Panc1 (cell line): ENCODE results near the gene SLC25A30. TPM values are rescaled to one million over a fixed set of nuclear protein-coding genes. Genes with fewer than 3 reads are reported as not detected.
"Not testable (repeated sequence)": the region's sequence is repeated elsewhere in the genome, so short reads cannot be mapped to it uniquely, and the experiment has no call there.

ENCODE experiments used
- ATAC-seq: fragments of 200-7000 bp; cut with Tn5 transposase; 2 replicates; pipeline ENCODE4 v1.9.1; 2020; ENCODE audit warnings: mild to moderate bottlenecking, moderate library complexity
- BruUV-seq: library from RNA; stranded (reverse); fragments of 400-500 nt; replicated peaks from 2 replicates; lab custom pipeline; 2021; lab: Mats Ljungman, UMichigan
- CTCF ChIA-PET: fragments of 300-600 bp; sonication (Branson Sonifier 250); formaldehyde crosslinking; loops from one replicate; lab custom pipeline; 2022; ENCODE audit warnings: antibody characterized with exemption; lab: Charles Lee
- POLR2A ChIA-PET: fragments of 300-600 bp; sonication (Branson Sonifier 250); formaldehyde crosslinking; loops from one replicate; lab custom pipeline; 2022; ENCODE audit warnings: antibody characterized with exemption; lab: Charles Lee
- DNase-seq: peaks from one replicate; pipeline ENCODE4 v3.0.0-alpha.2; 2010; ENCODE audit warnings: low read depth, low spot score
- H3K27ac ChIP-seq: 2 replicates; pipeline ENCODE4 v1.5.1; 2011; ENCODE audit warnings: mild to moderate bottlenecking, low read length, inconsistent platforms
- H3K27me3 ChIP-seq: fragments of 200-500 bp; sonication (Bioruptor generic); 2 replicates; pipeline ENCODE4 v1.6.0; 2014; ENCODE audit warnings: low read length, inconsistent platforms; ENCODE audit not compliant: control insufficient read depth, insufficient read depth
- H3K36me3 ChIP-seq: fragments of 200-500 bp; sonication (Bioruptor generic); 2 replicates; pipeline ENCODE4 v1.5.1; 2014; ENCODE audit warnings: inconsistent platforms, mild to moderate bottlenecking, low read length, moderate library complexity; ENCODE audit not compliant: control insufficient read depth, insufficient read depth
- H3K4me1 ChIP-seq: 2 replicates; pipeline ENCODE4 v1.5.1; 2011; ENCODE audit warnings: inconsistent platforms, mild to moderate bottlenecking, low read length, moderate library complexity; ENCODE audit not compliant: control insufficient read depth, insufficient read depth
- H3K4me3 ChIP-seq, 2 experiments: 2 replicates each; pipeline ENCODE4 v1.5.1; 2011 to 2012; ENCODE audit warnings: low read depth in 2 of 2, low read length in 2 of 2, mild to moderate bottlenecking in 2 of 2, inconsistent platforms in 1 of 2, moderate library complexity in 1 of 2
- H3K9me3 ChIP-seq: fragments of 200-500 bp; sonication (Bioruptor generic); 2 replicates; pipeline ENCODE4 v1.5.1; 2014; ENCODE audit warnings: low read depth, mild to moderate bottlenecking, inconsistent platforms, low read length, moderate library complexity; ENCODE audit not compliant: control insufficient read depth, insufficient read depth
- POLR2AphosphoS5 ChIP-seq: IDR thresholded peaks from 2 replicates; pipeline ENCODE4 v1.6.1; 2012; ENCODE audit warnings: mild to moderate bottlenecking, low read depth, low read length, moderate library complexity
- SIN3A ChIP-seq: IDR thresholded peaks from 2 replicates; pipeline ENCODE4 v1.6.1; 2012; ENCODE audit warnings: low read depth, mild to moderate bottlenecking, low read length, moderate library complexity, borderline replicate concordance; ENCODE audit not compliant: insufficient read depth
- TCF7L2 ChIP-seq: IDR thresholded peaks from 2 replicates; pipeline ENCODE4 v1.6.1; 2011; ENCODE audit warnings: mild to moderate bottlenecking, low read depth, low read length, inconsistent platforms
- in situ Hi-C: cut with HindIII; loops from 2 replicates; pipeline ENCODE4 v1.10.0; 2016; ENCODE audit warnings: low sequenced_read_pairs, low pct_unique_long_range_greater_than_20kb
- intact Hi-C: fragments of 100-400 bp; cut with micrococcal nuclease; formaldehyde crosslinking; loops from one replicate; pipeline ENCODE4 v1.10.0; 2022; ENCODE audit not compliant: unreplicated experiment
- total RNA-seq: library from RNA; stranded (reverse); gene quantifications from one replicate; pipeline ENCODE4 v1.2.1, GENCODE V29; 2021; ENCODE audit not compliant: unreplicated experiment
- TF ChIP-seq, protein P1 (sequence below), 2 experiments: IDR thresholded peaks; 2 replicates each; pipeline ENCODE4 v1.6.1; 2011 to 2012; ENCODE audit warnings: low read depth in 2 of 2, control low read depth in 1 of 2, low read length in 1 of 2, mild to moderate bottlenecking in 1 of 2, moderate library complexity in 1 of 2; ENCODE audit not compliant: insufficient read depth in 1 of 2
- TF ChIP-seq, protein P2 (sequence below): fragments of 450-650 bp; IDR thresholded peaks from 2 replicates; pipeline ENCODE4 v1.5.1; 2017; ENCODE audit warnings: mild to moderate bottlenecking

The SLC25A30 gene
- total RNA-seq, 1 experiment from 2014 or later: 26.8 TPM

DNA sequence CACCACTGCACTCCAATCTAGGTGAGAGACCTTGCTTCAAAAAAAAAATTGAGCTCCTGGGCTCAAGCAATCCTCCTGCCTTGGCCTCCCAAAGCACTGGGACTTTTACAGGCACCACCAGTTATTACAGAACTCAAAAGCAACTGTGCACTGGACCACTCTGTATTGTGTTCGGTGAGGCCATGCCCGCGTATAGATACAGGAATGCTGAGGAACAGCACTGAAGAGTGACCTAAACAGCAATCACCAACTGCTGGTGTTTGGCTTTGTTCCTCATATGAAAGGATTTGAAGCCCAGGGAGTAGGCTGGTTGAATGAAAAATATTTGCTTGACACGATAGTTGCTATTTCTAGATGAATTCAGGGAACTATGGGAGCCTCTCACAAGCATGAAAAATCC lies 29.5 kb downstream of the SLC25A30 start:
- Histone ChIP-seq H3K9me3 (no peaks in the 10 kb centered on the region), H3K4me1 (no peaks in the 10 kb centered on the region), H3K27me3 (no peaks in the 10 kb centered on the region), H3K27ac (no peak overlapping the region), H3K4me3 (no peak overlapping the region), H3K36me3 (no peaks in the 10 kb centered on the region; the same call in 1 of the 2 replicates)
- CTCF ChIA-PET: no interaction called here
- BruUV-seq: no TSS peak
- ATAC-seq: no peak
- intact Hi-C loops (no loop called here), in situ Hi-C loops (no loop called here)
- DNase-seq: no peak
- TF ChIP-seq SIN3A: no peak
- no peak for TF ChIP-seq POLR2AphosphoS5
- no peak for TF ChIP-seq TCF7L2
- TF ChIP-seq, protein P1, sequence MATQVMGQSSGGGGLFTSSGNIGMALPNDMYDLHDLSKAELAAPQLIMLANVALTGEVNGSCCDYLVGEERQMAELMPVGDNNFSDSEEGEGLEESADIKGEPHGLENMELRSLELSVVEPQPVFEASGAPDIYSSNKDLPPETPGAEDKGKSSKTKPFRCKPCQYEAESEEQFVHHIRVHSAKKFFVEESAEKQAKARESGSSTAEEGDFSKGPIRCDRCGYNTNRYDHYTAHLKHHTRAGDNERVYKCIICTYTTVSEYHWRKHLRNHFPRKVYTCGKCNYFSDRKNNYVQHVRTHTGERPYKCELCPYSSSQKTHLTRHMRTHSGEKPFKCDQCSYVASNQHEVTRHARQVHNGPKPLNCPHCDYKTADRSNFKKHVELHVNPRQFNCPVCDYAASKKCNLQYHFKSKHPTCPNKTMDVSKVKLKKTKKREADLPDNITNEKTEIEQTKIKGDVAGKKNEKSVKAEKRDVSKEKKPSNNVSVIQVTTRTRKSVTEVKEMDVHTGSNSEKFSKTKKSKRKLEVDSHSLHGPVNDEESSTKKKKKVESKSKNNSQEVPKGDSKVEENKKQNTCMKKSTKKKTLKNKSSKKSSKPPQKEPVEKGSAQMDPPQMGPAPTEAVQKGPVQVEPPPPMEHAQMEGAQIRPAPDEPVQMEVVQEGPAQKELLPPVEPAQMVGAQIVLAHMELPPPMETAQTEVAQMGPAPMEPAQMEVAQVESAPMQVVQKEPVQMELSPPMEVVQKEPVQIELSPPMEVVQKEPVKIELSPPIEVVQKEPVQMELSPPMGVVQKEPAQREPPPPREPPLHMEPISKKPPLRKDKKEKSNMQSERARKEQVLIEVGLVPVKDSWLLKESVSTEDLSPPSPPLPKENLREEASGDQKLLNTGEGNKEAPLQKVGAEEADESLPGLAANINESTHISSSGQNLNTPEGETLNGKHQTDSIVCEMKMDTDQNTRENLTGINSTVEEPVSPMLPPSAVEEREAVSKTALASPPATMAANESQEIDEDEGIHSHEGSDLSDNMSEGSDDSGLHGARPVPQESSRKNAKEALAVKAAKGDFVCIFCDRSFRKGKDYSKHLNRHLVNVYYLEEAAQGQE (IDR thresholded peaks at IDR 0.05; ENCODE audit: insufficient read depth in 1 of 2, low read depth in 2 of 2, low read length in 1 of 2): no peak
- TF ChIP-seq, protein P2, sequence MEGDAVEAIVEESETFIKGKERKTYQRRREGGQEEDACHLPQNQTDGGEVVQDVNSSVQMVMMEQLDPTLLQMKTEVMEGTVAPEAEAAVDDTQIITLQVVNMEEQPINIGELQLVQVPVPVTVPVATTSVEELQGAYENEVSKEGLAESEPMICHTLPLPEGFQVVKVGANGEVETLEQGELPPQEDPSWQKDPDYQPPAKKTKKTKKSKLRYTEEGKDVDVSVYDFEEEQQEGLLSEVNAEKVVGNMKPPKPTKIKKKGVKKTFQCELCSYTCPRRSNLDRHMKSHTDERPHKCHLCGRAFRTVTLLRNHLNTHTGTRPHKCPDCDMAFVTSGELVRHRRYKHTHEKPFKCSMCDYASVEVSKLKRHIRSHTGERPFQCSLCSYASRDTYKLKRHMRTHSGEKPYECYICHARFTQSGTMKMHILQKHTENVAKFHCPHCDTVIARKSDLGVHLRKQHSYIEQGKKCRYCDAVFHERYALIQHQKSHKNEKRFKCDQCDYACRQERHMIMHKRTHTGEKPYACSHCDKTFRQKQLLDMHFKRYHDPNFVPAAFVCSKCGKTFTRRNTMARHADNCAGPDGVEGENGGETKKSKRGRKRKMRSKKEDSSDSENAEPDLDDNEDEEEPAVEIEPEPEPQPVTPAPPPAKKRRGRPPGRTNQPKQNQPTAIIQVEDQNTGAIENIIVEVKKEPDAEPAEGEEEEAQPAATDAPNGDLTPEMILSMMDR: no peak
- POLR2A ChIA-PET: no interaction called here

DNA sequence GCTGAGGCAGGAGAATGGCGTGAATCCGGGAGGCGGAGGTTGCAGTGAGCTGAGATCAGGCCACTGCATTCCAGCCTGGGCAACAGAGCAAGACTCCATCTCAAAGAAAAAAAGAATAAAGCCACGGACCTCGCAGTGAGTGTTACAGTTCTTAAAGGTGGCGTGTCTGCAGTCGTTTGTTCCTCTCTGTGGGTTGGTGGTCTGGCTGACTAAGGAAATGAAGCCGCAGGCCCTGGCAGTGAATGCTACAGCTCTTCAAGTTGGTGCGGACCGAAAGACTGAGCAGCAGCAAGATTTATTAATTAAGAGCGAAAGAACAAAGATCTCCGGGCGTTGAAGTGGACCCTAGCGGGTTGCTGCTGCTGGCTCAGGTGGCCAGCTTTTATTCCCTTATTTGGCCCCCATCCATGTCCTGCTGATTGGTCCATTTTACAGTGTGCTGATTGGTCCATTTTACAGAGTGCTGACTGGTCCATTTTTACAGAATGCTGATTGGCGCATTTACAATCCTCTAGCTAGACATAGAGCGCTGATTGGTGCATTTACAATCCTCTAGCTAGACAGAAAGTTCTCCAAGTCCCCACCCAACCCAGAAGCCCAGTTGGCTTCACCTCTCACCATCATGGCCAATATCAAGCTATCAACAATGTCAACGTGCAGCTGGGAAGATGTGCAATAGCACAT lies 31.1 kb downstream of the SLC25A30 start:
- POLR2A ChIA-PET: interaction anchor here (0.5 kb wide), 1 partner anchor 31 kb away, joined by 8 read pairs; the partner anchor contains the start of gene SLC25A30
- H3K9me3 ChIP-seq, H3K4me3 ChIP-seq, DNase-seq, in situ Hi-C loops, intact Hi-C loops, H3K4me1 ChIP-seq, CTCF ChIA-PET, BruUV-seq, H3K27me3 ChIP-seq, H3K36me3 ChIP-seq, ATAC-seq, H3K27ac ChIP-seq: not testable (repeated sequence)

DNA sequence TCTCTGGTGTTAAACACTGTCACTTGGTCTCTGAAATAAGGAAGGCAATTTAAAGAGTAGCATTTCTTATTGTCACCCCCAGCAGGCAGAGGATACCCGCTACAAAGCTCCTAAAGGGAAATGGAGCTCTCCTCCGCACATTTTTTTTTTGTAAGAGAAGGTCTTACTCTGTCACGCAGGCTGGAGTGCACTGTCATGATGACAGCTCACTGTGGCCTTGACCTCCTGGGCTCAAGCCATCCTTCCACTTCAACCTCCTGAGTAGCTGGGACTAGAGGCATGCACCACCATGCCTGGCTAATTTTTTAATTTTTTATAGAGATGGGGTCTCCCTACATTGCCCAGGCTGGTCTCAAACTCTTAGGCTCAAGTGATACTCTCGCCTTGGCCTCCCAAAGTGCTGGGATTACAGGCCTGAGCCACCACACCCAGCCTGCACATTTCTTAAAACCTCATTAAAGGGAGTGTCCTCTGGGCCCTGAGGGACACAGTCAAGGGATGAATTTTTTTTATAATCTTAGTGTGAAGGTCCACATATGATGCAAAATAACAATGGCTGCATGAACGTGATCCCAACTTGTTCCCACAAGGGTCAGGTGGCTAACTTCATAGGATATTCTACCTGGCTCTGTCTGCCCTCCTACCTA lies 32.1 kb downstream of the SLC25A30 start:
- in situ Hi-C loops (no loop called here), intact Hi-C loops (no loop called here)
- CTCF ChIA-PET: no interaction called here
- Histone ChIP-seq H3K9me3 (no peaks in the 10 kb centered on the region), H3K4me1 (no peaks in the 10 kb centered on the region), H3K27me3 (no peaks in the 10 kb centered on the region), H3K4me3 (no peak overlapping the region), H3K36me3 (no peaks in the 10 kb centered on the region), H3K27ac (no peak overlapping the region)
- no TSS peak for BruUV-seq
- POLR2A ChIA-PET: no interaction called here
- TF ChIP-seq, protein P2: no peak
- TF ChIP-seq SIN3A (no peak), POLR2AphosphoS5 (no peak), TCF7L2 (no peak)
- TF ChIP-seq, protein P1 (IDR thresholded peaks at IDR 0.05; ENCODE audit: insufficient read depth in 1 of 2, low read depth in 2 of 2, low read length in 1 of 2): no peak
- no peak for DNase-seq
- ATAC-seq: no peak
